Right atrium auricular region (tissue), 2 donors: Measurements from ENCODE around the gene URI1. TPM values are rescaled to one million over a fixed set of nuclear protein-coding genes. Genes with fewer than 3 reads are reported as not detected.

ENCODE experiments used
- total RNA-seq, 2 donors: library from RNA; depleted of rRNA; stranded (reverse); fragments of >200 nt; gene quantifications; one replicate each; pipeline ENCODE4 v1.1.0, GENCODE V29; 2016

The URI1 gene
- total RNA-seq, 2 donors from 2014 or later, result 29.3 to 34.7 TPM

Other genes starting within 250 kb of the URI1 start
- gene C19orf12, start 227.0 kb upstream of the URI1 start, total RNA-seq, result 10 to 100 TPM; 47.9 to 61.4 TPM
- gene CCNE1, start 130.2 kb upstream of the URI1 start, total RNA-seq, result 1 to 10 TPM; 4.4 to 5.5 TPM